ENCODE measurements around the gene PTPRT.

PTPRT gene

DNA sequence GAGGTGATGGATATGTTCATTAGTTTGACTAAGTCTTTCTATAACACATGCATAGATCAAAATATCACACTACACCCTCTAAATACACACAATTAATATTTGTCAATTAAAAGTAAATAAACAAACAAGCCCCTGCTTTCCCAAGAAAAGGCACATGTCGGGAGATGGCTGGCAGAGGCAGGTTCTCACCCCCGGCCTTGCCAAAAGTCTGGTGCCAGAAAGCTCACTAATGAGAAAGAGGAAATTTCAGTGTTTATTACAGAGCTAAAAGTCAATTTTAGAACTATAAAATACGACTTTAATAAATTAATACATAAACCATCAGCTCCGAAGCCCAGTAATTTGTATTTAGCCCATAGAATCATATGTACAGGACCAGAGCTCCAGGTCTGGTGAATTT, 404.7 kb downstream of the PTPRT start:
- DNase-seq, result no peak

- DNase-seq, result no peak
These were observed 410.5 kb downstream of the PTPRT start for GRCh38 chr20:42779216-42779615.

DNA sequence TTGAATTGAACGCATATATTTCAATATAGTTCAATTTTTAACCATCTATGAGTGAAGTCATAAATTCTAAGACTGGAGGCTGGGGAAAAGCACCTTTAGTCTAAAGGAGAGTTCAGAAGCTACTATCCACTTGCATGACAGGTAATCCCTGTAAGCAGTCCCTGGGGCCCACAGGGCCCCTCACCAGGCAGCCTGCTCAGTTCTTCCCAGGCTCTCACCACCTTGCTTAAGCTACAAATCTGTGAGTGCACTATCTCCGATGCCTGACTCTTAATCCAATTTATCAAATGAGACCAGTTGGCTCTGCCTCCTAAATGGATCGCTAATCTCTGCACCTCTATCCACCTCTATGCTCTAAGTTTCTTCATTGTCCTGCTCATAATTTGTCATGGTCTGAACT, 413.8 kb downstream of the PTPRT start:
- no peak for DNase-seq

DNA sequence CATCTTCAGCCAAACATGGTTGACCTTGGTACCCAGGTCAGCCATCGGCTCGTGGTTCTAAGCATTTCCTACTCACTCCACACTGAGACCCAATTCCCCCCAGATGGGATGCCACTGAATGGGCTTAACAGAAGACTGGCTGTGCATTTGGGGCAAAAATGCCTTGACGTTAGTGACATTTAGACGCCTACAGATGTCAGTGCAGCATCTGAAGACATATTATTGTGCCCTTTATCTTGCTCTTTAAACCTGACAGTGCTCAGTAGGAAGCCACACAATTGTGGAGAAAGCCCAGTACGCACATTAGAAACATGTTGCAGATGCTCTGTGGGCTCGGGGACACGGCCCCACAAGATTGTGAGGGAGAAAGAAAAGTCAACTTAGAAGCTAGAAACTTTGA, 414.7 kb downstream of the PTPRT start:
- no peak for DNase-seq

DNA sequence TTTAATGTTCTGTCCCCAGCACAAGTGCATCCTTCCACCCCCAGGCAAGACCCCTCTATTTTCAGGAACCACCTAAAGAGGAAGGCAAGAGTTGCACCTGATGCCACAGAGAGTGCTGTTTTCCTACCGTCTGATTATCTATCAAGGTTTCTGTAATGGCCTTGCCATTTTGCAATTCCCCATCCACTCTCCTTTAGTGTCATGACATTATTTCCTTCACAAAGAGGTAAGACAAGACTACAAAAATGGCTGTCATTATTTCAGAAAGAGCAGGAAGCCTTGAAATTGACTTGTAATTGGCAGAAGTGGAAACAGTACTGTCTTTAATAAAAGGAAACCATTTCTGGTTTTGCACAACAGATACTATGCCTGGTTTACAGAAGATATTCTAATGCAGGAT, 426.7 kb downstream of the PTPRT start:
- DNase-seq, result no peak

- DNase-seq, result no peak
These were observed 432.7 kb downstream of the PTPRT start for GRCh38 chr20:42756991-42757390.

DNA sequence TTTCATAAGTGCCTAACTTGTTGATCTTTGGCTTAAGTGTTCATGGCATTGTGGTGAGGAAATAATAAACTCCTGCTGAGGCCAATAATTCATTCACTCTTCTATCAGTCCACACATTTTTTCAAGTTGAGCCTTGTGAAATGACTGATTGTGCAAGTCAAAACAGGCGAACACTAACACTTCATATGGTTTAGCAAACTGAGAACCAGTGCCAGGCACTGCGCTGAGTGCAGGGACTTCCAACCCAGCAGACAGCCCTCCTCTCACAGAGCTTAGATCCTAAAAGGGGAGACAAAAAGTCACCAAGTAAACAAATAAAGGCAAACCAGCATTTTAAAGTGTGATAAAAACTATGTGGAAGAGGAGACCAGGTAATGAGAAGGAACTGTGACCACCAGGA, 435.0 kb downstream of the PTPRT start:
- DNase-seq, result no peak

DNA sequence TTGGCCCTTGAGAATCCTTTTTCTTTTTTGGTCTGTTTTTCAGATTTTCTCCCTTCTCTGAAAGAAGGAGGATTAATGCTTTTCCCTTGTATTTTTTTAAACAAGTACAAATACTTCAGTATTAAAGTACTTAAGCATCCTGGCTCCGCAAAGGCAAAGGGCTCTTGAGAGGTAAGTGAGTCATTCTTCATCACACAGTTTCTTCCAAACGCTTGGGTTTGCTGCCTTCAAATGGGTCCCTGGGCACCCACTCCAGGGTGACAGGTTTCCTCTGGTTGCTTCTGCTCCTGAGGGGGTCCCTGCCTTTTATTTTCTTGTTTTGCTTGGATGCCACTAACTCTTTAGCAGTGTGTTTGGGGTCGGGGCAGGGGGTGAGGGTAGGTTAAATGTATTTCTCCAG, 437.1 kb downstream of the PTPRT start:
- DNase-seq, result no peak

DNA sequence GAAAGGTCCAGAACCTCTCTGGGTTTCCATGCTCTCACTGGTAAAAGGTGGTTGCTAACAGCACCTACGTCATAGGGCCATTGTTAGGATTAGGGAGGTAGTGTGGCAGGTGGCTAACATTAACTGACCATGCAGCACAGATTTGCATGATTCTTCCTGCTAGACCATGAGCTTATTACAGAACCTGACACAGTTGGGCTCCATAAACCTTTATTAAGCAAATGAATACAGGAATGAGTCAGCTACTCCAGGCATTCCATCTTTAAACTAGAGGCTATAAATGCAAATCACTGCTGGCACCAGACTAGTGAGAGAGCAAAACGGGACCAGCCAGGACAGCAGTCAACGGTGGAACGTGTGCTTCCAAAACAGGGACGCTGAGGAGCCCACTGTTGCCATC, 440.1 kb downstream of the PTPRT start:
- DNase-seq, result no peak

DNA sequence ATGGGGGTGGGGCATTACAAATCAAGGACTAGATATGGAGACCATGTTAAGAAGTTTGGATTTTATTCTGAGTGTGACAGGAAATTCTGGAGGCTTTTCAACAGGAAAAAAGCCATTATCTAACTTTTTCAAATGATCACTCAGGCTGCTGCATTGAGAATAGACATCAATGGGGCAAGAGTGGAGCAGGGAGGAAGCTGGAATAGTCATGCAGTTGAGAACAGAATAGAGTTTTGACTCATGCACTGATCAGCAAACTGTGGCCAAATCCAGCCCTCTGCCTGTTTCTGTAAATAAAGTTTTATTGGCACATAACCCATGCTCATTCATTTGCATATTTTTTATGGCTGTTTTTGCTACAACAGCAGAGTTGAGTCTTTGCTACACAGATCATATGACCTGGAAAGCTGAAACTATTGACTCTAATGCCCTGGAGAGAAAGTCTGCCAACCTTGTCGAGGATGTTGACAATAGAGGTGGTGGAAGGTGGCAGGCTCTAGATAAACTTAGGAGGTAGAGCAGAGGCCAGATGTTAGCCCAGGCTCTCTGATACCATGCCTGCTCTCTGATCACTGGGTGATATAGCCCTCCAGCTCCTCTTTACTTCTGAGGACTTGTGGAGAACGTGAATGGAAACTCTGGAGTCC, 441.8 kb downstream of the PTPRT start:
- no peak for DNase-seq

- no peak for DNase-seq
These were observed 444.8 kb downstream of the PTPRT start for GRCh38 chr20:42744756-42745465.

DNA sequence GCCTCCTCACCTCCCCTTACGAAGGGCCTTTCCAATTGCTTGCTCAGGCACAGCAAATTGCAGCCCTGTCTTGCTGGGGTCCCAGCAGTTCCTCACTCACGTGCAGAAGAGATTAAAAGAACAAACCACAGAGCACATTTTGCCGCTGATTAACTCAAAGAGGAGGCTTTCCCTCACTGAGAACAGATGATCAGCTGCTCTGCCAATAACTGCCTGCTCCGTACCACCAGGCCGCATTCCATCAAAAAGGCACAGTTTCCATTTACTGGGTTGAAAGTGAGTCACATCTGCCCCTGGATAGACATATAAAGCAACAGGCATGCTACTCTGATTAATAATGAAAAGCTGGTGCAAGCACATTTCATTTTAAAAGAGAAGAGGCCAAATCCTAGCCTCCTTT, 446.8 kb downstream of the PTPRT start:
- DNase-seq, result no peak

DNA sequence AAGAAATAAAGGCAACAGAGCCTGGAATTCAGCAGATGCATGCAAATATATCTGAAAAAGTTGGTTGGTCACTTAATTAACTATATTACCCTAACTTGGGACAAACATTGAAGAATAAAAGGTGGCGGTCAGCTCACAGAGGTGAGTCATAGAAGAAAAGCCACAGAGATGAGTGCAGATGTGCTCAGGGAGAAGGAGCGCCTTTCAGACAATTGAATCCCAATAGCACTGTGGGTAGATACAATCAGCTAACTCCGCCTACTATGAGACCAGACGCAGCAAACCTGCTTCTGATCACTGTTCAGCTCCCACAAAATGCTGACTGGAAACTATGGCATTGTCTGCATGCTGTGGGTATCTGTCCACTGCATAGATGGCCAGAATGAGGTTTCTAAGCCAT, 447.8 kb downstream of the PTPRT start:
- DNase-seq, result no peak

- DNase-seq, result no peak
These were observed 449.4 kb downstream of the PTPRT start for GRCh38 chr20:42740226-42740870.

- DNase-seq, result no peak
These were observed 450.0 kb downstream of the PTPRT start for GRCh38 chr20:42739683-42740082.

DNA sequence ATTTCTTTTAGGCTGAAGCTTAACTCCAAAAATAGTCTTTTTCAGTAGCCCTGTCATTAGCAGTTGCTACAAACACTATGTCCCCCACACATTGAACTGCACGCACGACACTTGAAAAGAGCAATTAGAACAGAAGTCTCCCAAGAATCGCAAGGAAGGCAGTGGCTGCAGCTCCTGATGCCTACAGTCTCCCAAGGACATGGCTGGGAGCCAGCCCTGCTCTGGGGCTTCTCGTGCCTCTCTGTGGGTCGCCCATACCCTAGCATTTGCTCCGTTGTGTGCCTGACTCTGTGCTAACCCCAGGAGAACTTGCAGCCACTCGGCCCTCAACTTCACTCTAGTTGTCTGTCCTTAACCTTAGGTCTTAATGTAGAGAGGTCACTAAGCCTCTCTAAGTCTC, 454.2 kb downstream of the PTPRT start:
- no peak for DNase-seq

DNA sequence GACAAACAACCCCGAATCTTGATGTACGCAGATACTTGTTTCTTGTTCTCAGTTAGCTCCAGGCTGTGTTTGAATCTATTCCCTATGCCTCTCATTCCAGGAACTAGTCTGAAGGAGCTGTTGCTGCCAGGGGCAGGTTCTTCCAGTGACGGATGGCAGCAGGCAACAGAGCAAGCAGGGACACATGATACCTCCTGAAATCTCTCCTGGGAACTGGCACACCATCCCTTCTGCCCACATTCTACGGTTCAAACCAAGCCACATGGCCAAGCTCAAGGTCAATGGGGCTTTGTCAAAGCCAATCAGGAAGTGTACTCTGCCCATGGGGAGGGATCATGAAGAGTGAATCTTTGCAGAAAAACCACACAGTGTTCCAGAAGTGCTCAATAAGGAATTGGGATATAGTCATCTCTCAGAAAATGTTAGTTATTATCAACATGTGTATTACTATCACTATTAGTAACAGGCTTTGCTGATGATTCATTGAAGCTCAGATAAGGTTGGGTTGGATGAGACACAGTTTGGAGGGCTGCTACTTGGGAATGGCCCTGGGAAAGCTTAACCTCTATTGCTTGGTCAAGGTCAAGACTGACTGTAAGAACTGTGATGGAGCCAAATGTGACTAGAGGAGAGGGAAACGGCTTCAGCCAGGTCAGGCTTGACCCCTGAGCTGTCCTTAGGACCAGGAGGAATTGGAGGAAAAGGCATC, 454.9 kb downstream of the PTPRT start:
- no peak for DNase-seq

- DNase-seq, result no peak
These were observed 467.8 kb downstream of the PTPRT start for GRCh38 chr20:42721923-42722322.

- DNase-seq, result no peak
These were observed 475.2 kb downstream of the PTPRT start for GRCh38 chr20:42714298-42715141.

GRCh38 chr20:42708266-42708665, 481.4 kb downstream of the PTPRT start:
- no peak for DNase-seq

- DNase-seq, result no peak
These were observed 482.9 kb downstream of the PTPRT start for GRCh38 chr20:42706759-42707158.

- DNase-seq, result no peak
These were observed 484.2 kb downstream of the PTPRT start for GRCh38 chr20:42705550-42705949.

DNA sequence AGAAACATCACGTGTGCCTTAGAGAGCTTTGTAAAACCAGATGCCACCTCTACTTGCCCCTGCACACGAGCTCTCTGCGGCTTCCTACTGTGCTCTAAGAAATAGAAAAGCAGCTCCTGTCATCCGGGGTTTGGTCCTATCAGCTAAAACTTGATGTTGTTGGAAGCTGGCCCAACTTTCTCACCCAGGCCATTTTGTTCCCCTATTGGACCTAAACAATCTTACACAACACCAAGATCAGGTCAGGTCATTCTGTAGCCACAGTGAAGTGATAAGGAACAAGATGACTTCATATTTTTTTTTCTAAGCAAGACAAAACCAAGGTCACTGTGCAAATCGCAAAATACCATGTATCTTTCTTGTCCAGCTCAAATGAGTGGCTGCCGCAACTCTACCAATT, 486.0 kb downstream of the PTPRT start:
- no peak for DNase-seq

All from activated effector memory CD4-positive, alpha-beta T cell treated with Interleukin-2 at 50 U/mL for 16 hours (primary cell).